Esophagus muscularis mucosa (tissue), 4 donors: ENCODE measurements around the gene GLS.

Source experiments
- EP300 ChIP-seq: sonication (generic); formaldehyde crosslinking; IDR thresholded peaks from one replicate; pipeline ENCODE4 v1.6.1; 2017; ENCODE audit warnings: antibody characterized with exemption
- POLR2A ChIP-seq: fragments of 450-650 bp; IDR thresholded peaks from one replicate; pipeline ENCODE4 v1.6.1; 2017; ENCODE audit warnings: antibody characterized with exemption, moderate library complexity, mild to moderate bottlenecking, low read depth
- POLR2AphosphoS5 ChIP-seq, 2 donors: sonication (generic); formaldehyde crosslinking; IDR thresholded peaks; one replicate each; pipeline ENCODE4 v1.6.1; 2017; ENCODE audit warnings: antibody characterized with exemption in 2 of 2
- TF ChIP-seq, protein P1 (sequence below), 3 experiments: fragments of 200-600 bp in 2 of 3; fragments of 450-650 bp in 1 of 3; sonication (generic) in 2 of 3; IDR thresholded peaks; one replicate each; pipeline ENCODE4 v1.5.1; 2017 to 2019; ENCODE audit warnings: antibody characterized with exemption in 3 of 3, mild to moderate bottlenecking in 2 of 3, moderate library complexity in 1 of 3

DNA sequence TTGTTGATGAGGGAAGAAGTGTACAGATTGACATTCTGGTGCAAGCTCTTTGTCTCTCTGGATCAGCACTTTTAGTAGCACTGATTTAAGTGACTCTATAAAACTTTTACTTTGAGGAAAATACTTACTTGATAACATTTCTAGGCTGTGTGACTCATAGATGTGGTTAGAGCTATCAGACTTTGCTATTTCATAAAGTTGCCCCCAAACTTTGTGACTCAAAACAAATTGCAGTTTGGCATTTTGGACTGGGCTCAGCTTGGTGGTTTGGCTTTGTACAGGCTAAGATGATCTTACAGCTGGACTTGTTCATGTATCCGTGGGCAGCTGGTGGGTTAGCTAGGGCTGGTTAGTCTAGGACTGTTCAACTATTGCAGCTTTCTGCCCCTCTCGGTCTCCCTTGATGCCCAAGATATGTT, 42.1 kb upstream of the GLS start:
- TF ChIP-seq, protein P1, sequence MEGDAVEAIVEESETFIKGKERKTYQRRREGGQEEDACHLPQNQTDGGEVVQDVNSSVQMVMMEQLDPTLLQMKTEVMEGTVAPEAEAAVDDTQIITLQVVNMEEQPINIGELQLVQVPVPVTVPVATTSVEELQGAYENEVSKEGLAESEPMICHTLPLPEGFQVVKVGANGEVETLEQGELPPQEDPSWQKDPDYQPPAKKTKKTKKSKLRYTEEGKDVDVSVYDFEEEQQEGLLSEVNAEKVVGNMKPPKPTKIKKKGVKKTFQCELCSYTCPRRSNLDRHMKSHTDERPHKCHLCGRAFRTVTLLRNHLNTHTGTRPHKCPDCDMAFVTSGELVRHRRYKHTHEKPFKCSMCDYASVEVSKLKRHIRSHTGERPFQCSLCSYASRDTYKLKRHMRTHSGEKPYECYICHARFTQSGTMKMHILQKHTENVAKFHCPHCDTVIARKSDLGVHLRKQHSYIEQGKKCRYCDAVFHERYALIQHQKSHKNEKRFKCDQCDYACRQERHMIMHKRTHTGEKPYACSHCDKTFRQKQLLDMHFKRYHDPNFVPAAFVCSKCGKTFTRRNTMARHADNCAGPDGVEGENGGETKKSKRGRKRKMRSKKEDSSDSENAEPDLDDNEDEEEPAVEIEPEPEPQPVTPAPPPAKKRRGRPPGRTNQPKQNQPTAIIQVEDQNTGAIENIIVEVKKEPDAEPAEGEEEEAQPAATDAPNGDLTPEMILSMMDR (IDR thresholded peaks at IDR 0.05) = no peak
- TF ChIP-seq POLR2A = no peak
- TF ChIP-seq POLR2AphosphoS5 (IDR thresholded peaks at IDR 0.05) = no peak
- no peak for TF ChIP-seq EP300
